Endothelial cell (in vitro differentiated cells): Measurements from ENCODE around the gene LPCAT2. TPM values are rescaled to one million over a fixed set of nuclear protein-coding genes. Genes with fewer than 3 reads are reported as not detected.

Experiments
- DNase-seq: peaks from one replicate; pipeline ENCODE4 v3.0.0; 2021; ENCODE audit warnings: low spot score
- H3K27ac Mint-ChIP-seq: one replicate; pipeline ENCODE4 v1.8.0; 2021; ENCODE audit warnings: mixed read lengths, inconsistent platforms; ENCODE audit not compliant: unreplicated experiment
- H3K27me3 Mint-ChIP-seq: one replicate; pipeline ENCODE4 v1.8.0; 2021; ENCODE audit warnings: mild to moderate bottlenecking, moderate library complexity, mixed read lengths, inconsistent platforms; ENCODE audit not compliant: unreplicated experiment
- H3K36me3 Mint-ChIP-seq: one replicate; pipeline ENCODE4 v1.8.0; 2021; ENCODE audit warnings: mild to moderate bottlenecking, low read depth, mixed read lengths, inconsistent platforms; ENCODE audit not compliant: unreplicated experiment
- H3K4me1 Mint-ChIP-seq: one replicate; pipeline ENCODE4 v1.8.0; 2021; ENCODE audit warnings: mild to moderate bottlenecking, mixed read lengths, inconsistent platforms; ENCODE audit not compliant: unreplicated experiment
- H3K4me3 Mint-ChIP-seq: one replicate; pipeline ENCODE4 v1.8.0; 2021; ENCODE audit warnings: mild to moderate bottlenecking, mixed read lengths, inconsistent platforms; ENCODE audit not compliant: unreplicated experiment
- H3K9me3 Mint-ChIP-seq: one replicate; pipeline ENCODE4 v1.8.0; 2021; ENCODE audit warnings: mixed read lengths, inconsistent platforms; ENCODE audit not compliant: unreplicated experiment
- CTCF ChIP-seq: fragments of 200-600 bp; sonication (generic); IDR thresholded peaks from one replicate; pipeline ENCODE4 v1.5.0; 2021; ENCODE audit warnings: antibody characterized with exemption; ENCODE audit not compliant: unreplicated experiment
- total RNA-seq: library from RNA; stranded (reverse); fragmentation: NEBNext Ultra II Directional; extraction: Animal tissue kit (Norgen Biotek cat#: 25700); gene quantifications from one replicate; pipeline ENCODE4 v1.2.1, GENCODE V29; 2021; ENCODE audit not compliant: unreplicated experiment

LPCAT2 gene
- total RNA-seq, 1 donor from 2014 or later: 25.5 TPM

- Mint-ChIP-seq H3K4me1 (peaks cover 9% of the 10 kb centered on the region), H3K4me3 (peak overlapping the region; percentile 91), H3K27me3 (peaks cover 5% of the 10 kb centered on the region), H3K9me3 (peaks cover 5% of the 10 kb centered on the region), H3K36me3 (peaks cover 26% of the 10 kb centered on the region), H3K27ac (no peak overlapping the region)
- TF ChIP-seq CTCF: no peak
- no peak for DNase-seq
These were observed 476 bp upstream of the LPCAT2 start for GRCh38 chr16:55508271-55508921.

GRCh38 chr16:55510185-55510805 is 1.4 kb downstream of the LPCAT2 start:
- Mint-ChIP-seq H3K4me3 (peak overlapping the region; percentile 91), H3K4me1 (peaks cover 9% of the 10 kb centered on the region), H3K27me3 (peaks cover 6% of the 10 kb centered on the region), H3K9me3 (peaks cover 5% of the 10 kb centered on the region), H3K36me3 (peaks cover 27% of the 10 kb centered on the region), H3K27ac (peak overlapping the region; percentile 82)
- no peak for DNase-seq
- no peak for TF ChIP-seq CTCF

- Mint-ChIP-seq H3K4me1 (peaks cover 9% of the 10 kb centered on the region), H3K4me3 (peak overlapping the region; percentile 13), H3K27ac (no peak overlapping the region), H3K27me3 (peaks cover 3% of the 10 kb centered on the region), H3K9me3 (peaks cover 5% of the 10 kb centered on the region), H3K36me3 (peaks cover 26% of the 10 kb centered on the region)
- no peak for TF ChIP-seq CTCF
- no peak for DNase-seq
These were observed 4.1 kb downstream of the LPCAT2 start for GRCh38 chr16:55512941-55513340.

- DNase-seq: no peak
- peaks cover 5% of the 10 kb centered on the region for H3K9me3 Mint-ChIP-seq
- H3K36me3 Mint-ChIP-seq: peaks cover 30% of the 10 kb centered on the region
These were observed 4.7 kb downstream of the LPCAT2 start for GRCh38 chr16:55513616-55514015.

More at GRCh38 chr16:55513616-55514015, 4.7 kb downstream of the LPCAT2 start:
- Mint-ChIP-seq H3K4me3 (no peak overlapping the region), H3K27me3 (peaks cover 3% of the 10 kb centered on the region), H3K27ac (no peak overlapping the region), H3K4me1 (peaks cover 9% of the 10 kb centered on the region)
- no peak for TF ChIP-seq CTCF
